GM18861 (cell line): ENCODE results near the gene ATP8A2.
"Not testable (repeated sequence)": the region's sequence is repeated elsewhere in the genome, so short reads cannot be mapped to it uniquely, and the experiment has no call there.

Source experiments
- ATAC-seq: cut with Tn5 transposase; IDR thresholded peaks from one replicate; pipeline ENCODE4 v1.9.1; 2021; ENCODE audit not compliant: unreplicated experiment

The ATP8A2 gene

GRCh38 chr13:25943658-25944057, 571.9 kb downstream of the ATP8A2 start:
- ATAC-seq = no peak

GRCh38 chr13:25945596-25945995, 573.8 kb downstream of the ATP8A2 start:
- ATAC-seq = no peak

- no peak for ATAC-seq
Observed at GRCh38 chr13:25946321-25946720, 574.5 kb downstream of the ATP8A2 start.

GRCh38 chr13:25948910-25949309, 577.1 kb downstream of the ATP8A2 start:
- no peak for ATAC-seq

- ATAC-seq = no peak
Observed at GRCh38 chr13:25951831-25952230, 580.1 kb downstream of the ATP8A2 start.

- not testable (repeated sequence) for ATAC-seq
Observed at GRCh38 chr13:25954080-25954479, 582.3 kb downstream of the ATP8A2 start.

GRCh38 chr13:25954943-25955342, 583.2 kb downstream of the ATP8A2 start:
- not testable (repeated sequence) for ATAC-seq

GRCh38 chr13:25958986-25959385, 587.2 kb downstream of the ATP8A2 start:
- no peak for ATAC-seq

- ATAC-seq = no peak
Observed at GRCh38 chr13:25961294-25961693, 589.5 kb downstream of the ATP8A2 start.

GRCh38 chr13:25963674-25964073, 591.9 kb downstream of the ATP8A2 start:
- ATAC-seq = no peak

- ATAC-seq = no peak
Observed at GRCh38 chr13:25965596-25965995, 593.8 kb downstream of the ATP8A2 start.

GRCh38 chr13:25966086-25966485, 594.3 kb downstream of the ATP8A2 start:
- no peak for ATAC-seq

- ATAC-seq = no peak
Observed at GRCh38 chr13:25967144-25967543, 595.4 kb downstream of the ATP8A2 start.

- no peak for ATAC-seq
Observed at GRCh38 chr13:25971047-25971446, 599.3 kb downstream of the ATP8A2 start.

- ATAC-seq = no peak
Observed at GRCh38 chr13:25971459-25972145, 599.8 kb downstream of the ATP8A2 start.

GRCh38 chr13:25973085-25973484, 601.3 kb downstream of the ATP8A2 start:
- ATAC-seq = no peak

- ATAC-seq = no peak
Observed at GRCh38 chr13:25973576-25973975, 601.8 kb downstream of the ATP8A2 start.

GRCh38 chr13:25977216-25977615, 605.4 kb downstream of the ATP8A2 start:
- no peak for ATAC-seq

- ATAC-seq = no peak
Observed at GRCh38 chr13:25977671-25978070, 605.9 kb downstream of the ATP8A2 start.

- no peak for ATAC-seq
Observed at GRCh38 chr13:25978961-25979360, 607.2 kb downstream of the ATP8A2 start.

GRCh38 chr13:25979371-25979770, 607.6 kb downstream of the ATP8A2 start:
- ATAC-seq = no peak

- no peak for ATAC-seq
Observed at GRCh38 chr13:25980255-25980654, 608.5 kb downstream of the ATP8A2 start.

GRCh38 chr13:25981060-25981459, 609.3 kb downstream of the ATP8A2 start:
- no peak for ATAC-seq
